Chondrocyte (in vitro differentiated cells): Measurements from ENCODE around the gene CEBPG. TPM values are rescaled to one million over a fixed set of nuclear protein-coding genes. Genes with fewer than 3 reads are reported as not detected.

Experiments used
- DNase-seq: peaks from one replicate; pipeline ENCODE4 v3.0.0; 2021; ENCODE audit warnings: mixed read lengths, low spot score
- H3K27ac Mint-ChIP-seq: one replicate; pipeline ENCODE4 v1.8.0; 2021; ENCODE audit warnings: mild to moderate bottlenecking, moderate library complexity, mixed read lengths; ENCODE audit not compliant: unreplicated experiment
- H3K27me3 Mint-ChIP-seq: 2 replicates; pipeline ENCODE4 v1.8.0; 2021; ENCODE audit warnings: low read depth, mixed read lengths
- H3K36me3 Mint-ChIP-seq: 2 replicates; pipeline ENCODE4 v1.8.0; 2021; ENCODE audit warnings: low read depth, mixed read lengths
- H3K4me1 Mint-ChIP-seq: 2 replicates; pipeline ENCODE4 v1.8.0; 2021; ENCODE audit warnings: low read depth, mild to moderate bottlenecking, mixed read lengths
- H3K4me3 Mint-ChIP-seq: one replicate; pipeline ENCODE4 v1.8.0; 2021; ENCODE audit warnings: mild to moderate bottlenecking, moderate library complexity, mixed read lengths; ENCODE audit not compliant: unreplicated experiment
- H3K9me3 Mint-ChIP-seq: 2 replicates; pipeline ENCODE4 v1.8.0; 2021; ENCODE audit warnings: low read depth, mixed read lengths
- total RNA-seq: library from RNA; stranded (reverse); gene quantifications from 3 replicates; pipeline ENCODE4 v1.2.1, GENCODE V29; 2021
- TF ChIP-seq, protein P1 (sequence below): fragments of 200-600 bp; sonication (generic); IDR thresholded peaks from 2 replicates; pipeline ENCODE4 v1.5.0; 2021; ENCODE audit warnings: antibody characterized with exemption, mild to moderate bottlenecking, moderate library complexity

CEBPG gene
- total RNA-seq, 1 donor from 2014 or later, result 54.4 TPM

DNA sequence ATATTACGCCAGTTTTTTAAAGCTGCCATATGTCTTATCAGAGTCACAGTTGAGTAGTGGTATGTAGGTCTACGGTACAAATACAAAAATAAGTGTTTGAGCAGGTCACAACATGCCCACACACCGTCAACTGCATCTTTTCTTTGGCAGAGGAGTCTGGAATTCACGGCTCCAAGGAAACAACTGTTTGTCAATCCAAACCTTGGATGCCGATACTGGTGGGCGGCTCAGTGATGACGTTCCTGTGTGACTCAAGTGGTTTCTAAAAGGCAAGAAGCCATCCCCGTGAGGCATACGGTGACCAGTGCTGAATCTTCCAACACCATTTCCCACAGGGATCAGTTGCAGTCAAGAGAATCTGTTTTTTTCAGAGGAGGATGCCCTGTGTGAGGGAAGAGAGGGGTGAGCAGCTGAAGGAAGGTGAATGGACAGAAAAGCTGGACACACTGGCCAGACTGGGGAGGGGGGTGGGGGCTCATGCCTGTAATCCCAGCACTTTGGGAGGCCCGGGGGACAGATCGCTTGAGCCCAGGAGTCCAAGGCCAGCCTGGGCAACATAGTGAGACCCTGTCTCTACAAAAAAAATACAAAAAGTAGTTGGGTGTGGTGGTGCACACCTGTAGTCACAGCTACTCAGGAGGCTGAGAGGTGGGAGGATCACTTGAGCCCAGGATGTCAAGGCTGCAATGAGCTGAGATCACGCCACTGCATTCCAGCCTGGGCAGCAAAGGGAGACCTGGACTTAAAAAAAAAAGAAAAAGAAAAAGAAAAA, 22.8 kb upstream of the CEBPG start:
- Mint-ChIP-seq H3K27ac (no peak overlapping the region), H3K4me1 (no peaks in the 10 kb centered on the region), H3K27me3 (peaks cover 41% of the 10 kb centered on the region), H3K4me3 (no peak overlapping the region), H3K36me3 (peaks cover 3% of the 10 kb centered on the region), H3K9me3 (peaks cover 6% of the 10 kb centered on the region)
- TF ChIP-seq, protein P1, sequence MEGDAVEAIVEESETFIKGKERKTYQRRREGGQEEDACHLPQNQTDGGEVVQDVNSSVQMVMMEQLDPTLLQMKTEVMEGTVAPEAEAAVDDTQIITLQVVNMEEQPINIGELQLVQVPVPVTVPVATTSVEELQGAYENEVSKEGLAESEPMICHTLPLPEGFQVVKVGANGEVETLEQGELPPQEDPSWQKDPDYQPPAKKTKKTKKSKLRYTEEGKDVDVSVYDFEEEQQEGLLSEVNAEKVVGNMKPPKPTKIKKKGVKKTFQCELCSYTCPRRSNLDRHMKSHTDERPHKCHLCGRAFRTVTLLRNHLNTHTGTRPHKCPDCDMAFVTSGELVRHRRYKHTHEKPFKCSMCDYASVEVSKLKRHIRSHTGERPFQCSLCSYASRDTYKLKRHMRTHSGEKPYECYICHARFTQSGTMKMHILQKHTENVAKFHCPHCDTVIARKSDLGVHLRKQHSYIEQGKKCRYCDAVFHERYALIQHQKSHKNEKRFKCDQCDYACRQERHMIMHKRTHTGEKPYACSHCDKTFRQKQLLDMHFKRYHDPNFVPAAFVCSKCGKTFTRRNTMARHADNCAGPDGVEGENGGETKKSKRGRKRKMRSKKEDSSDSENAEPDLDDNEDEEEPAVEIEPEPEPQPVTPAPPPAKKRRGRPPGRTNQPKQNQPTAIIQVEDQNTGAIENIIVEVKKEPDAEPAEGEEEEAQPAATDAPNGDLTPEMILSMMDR, result no peak
- DNase-seq, result no peak

- no peak overlapping the region for H3K27ac Mint-ChIP-seq
- H3K4me1 Mint-ChIP-seq, result no peaks in the 10 kb centered on the region
- H3K27me3 Mint-ChIP-seq, result peaks cover 18% of the 10 kb centered on the region
- no peak overlapping the region for H3K4me3 Mint-ChIP-seq
- no peak for DNase-seq
- TF ChIP-seq, protein P1, result no peak
- H3K9me3 Mint-ChIP-seq, result peaks cover 10% of the 10 kb centered on the region
- peaks cover 6% of the 10 kb centered on the region for H3K36me3 Mint-ChIP-seq
These were observed 18.0 kb upstream of the CEBPG start for GRCh38 chr19:33355535-33355934.

DNA sequence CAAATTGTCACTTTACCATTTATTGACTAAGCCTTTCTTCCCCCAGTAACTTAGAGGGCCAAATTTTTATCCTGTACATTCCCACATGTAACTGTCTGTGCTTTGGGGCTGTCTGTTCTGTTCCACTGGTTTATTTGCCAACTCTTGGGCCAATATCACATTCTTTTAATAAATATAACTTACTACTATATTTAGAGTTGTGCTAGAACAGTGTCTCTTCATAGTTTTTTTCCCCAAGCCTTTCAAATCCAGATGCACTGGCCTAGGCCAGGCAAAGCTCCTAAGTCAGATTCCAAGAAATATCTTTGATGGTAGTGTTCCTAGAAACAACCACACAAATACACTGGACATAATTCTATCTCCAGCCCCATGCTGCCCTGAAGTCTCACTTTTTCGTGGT, 16.0 kb upstream of the CEBPG start:
- Mint-ChIP-seq H3K9me3 (peaks cover 10% of the 10 kb centered on the region), H3K36me3 (peaks cover 6% of the 10 kb centered on the region), H3K4me1 (no peaks in the 10 kb centered on the region), H3K4me3 (no peak overlapping the region), H3K27ac (no peak overlapping the region), H3K27me3 (peaks cover 13% of the 10 kb centered on the region)
- no peak for DNase-seq
- TF ChIP-seq, protein P1, result no peak

DNA sequence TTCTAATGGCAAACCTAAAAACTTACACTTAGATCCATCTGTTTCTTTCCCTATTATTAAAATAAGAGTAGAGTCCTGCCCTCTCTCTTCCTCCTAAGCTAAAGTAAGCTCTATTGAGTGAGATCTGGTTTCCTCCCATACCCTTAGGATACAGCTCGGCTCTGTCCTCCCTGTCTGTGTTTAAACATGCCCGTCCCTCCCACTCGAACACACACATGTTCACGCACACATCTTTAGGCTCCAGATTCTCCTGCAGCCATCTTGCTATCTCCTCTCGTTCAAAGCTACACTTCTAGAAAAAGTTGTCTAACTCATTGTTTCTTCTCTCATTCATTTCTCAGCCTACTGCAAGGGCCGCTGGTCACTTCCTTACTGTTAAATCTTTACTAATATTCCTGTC, 15.1 kb upstream of the CEBPG start:
- peaks cover 14% of the 10 kb centered on the region for H3K27me3 Mint-ChIP-seq
- H3K27ac Mint-ChIP-seq, result no peak overlapping the region

DNA sequence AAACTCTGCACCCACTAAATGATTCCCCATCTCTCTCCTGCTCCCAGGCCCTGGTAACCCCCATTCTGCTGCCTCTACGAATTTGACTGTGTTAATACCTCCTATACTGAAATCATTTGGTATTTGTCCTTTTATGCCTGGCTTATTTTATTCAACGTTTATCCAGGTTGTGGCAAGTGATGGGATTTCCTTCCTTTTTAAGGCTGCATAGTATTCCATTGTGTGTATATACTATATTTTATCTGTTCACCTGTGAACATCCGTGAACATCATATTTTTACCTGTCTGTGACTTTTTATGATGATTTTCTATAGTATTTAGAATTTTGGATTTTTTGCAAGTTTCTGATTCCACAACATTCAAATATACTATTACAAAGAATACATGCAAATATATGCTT, 13.9 kb upstream of the CEBPG start:
- Mint-ChIP-seq H3K4me1 (no peaks in the 10 kb centered on the region), H3K27me3 (peaks cover 21% of the 10 kb centered on the region), H3K27ac (no peak overlapping the region), H3K4me3 (no peak overlapping the region), H3K9me3 (peaks cover 10% of the 10 kb centered on the region), H3K36me3 (peaks cover 6% of the 10 kb centered on the region)
- TF ChIP-seq, protein P1, result no peak
- DNase-seq, result no peak

More for the DNA sequence above, 15.1 kb upstream of the CEBPG start:
- no peak for DNase-seq
- no peak overlapping the region for H3K4me3 Mint-ChIP-seq
- H3K36me3 Mint-ChIP-seq, result peaks cover 6% of the 10 kb centered on the region
- H3K4me1 Mint-ChIP-seq, result no peaks in the 10 kb centered on the region
- peaks cover 10% of the 10 kb centered on the region for H3K9me3 Mint-ChIP-seq
- TF ChIP-seq, protein P1, result no peak
